Activated CD4-positive, alpha-beta T cell treated with anti-CD3 and anti-CD28 coated beads, Interleukin-2, amount 50 U/mL, for 16 hours (primary cell): ENCODE data around the gene PARP3.
"Not testable (repeated sequence)": the region's sequence is repeated elsewhere in the genome, so short reads cannot be mapped to it uniquely, and the experiment has no call there.

Source experiments
- DNase-seq: peaks from one replicate; pipeline ENCODE4 v3.0.0-alpha.2; 2020

The PARP3 gene

GRCh38 chr3:51988286-51989146, 46.4 kb downstream of the PARP3 start:
- DNase-seq, result no peak

GRCh38 chr3:51990501-51990971, 48.4 kb downstream of the PARP3 start:
- not testable (repeated sequence) for DNase-seq

GRCh38 chr3:51992017-51992682, 50.0 kb downstream of the PARP3 start:
- DNase-seq, result no peak

- DNase-seq, result not testable (repeated sequence)
Observed at GRCh38 chr3:51993657-51994056, 51.5 kb downstream of the PARP3 start.

- DNase-seq, result no peak
Observed at GRCh38 chr3:51994530-51994929, 52.4 kb downstream of the PARP3 start.

GRCh38 chr3:51995346-51996163, 53.4 kb downstream of the PARP3 start, which contains the start of gene RPL29:
Gene RPL29, minus strand, starts transcription at chr3:51995895. Its CDS starts 434 bp downstream, at chr3:51995461.
- DNase-seq, result peak; percentile 96

- DNase-seq, result no peak
Observed at GRCh38 chr3:51997172-51997571, 55.0 kb downstream of the PARP3 start.

- DNase-seq, result no peak
Observed at GRCh38 chr3:51997935-51998596, 55.9 kb downstream of the PARP3 start.
